K562 (cell line): ENCODE results near the gene FBXW10. TPM values are rescaled to one million over a fixed set of nuclear protein-coding genes. Genes with fewer than 3 reads are reported as not detected.
A peak's percentile ranks its signal among the peaks of the same experiment; 100 is the strongest.
"Not testable (repeated sequence)": the region's sequence is repeated elsewhere in the genome, so short reads cannot be mapped to it uniquely, and the experiment has no call there.

Experiments
- ATAC-seq: fragments of 200-7000 bp; cut with Tn5 transposase; 3 replicates; pipeline ENCODE4 v1.9.1; 2020; ENCODE audit warnings: moderate library complexity
- BruUV-seq: library from RNA; stranded (reverse); fragments of 400-500 nt; replicated peaks from 2 replicates; lab custom pipeline; 2021; lab: Mats Ljungman, UMichigan
- CTCF ChIA-PET: fragments of 300-600 bp; formaldehyde crosslinking; extraction: SDS; loops from one replicate; lab custom pipeline; 2021; ENCODE audit warnings: low intra/inter-chr PET ratio; lab: Yijun Ruan, JAX
- POLR2A ChIA-PET: fragments of 300-600, 350-650 bp; sonication (Branson Sonifier 250); formaldehyde crosslinking; extraction: SDS; loops from one replicate; lab custom pipeline; 2021; ENCODE audit warnings: antibody characterized with exemption, inconsistent platforms; lab: Yijun Ruan, JAX
- DNase-seq, 4 experiments: peaks; one replicate each; pipeline versions ENCODE4 v3.0.0 to v3.0.0-alpha.2; 2011 to 2018; ENCODE audit warnings: low spot score in 3 of 4, mixed read lengths in 3 of 4; ENCODE audit errors: extremely low read depth in 1 of 4
- FAIRE-seq: peaks from 2 replicates; lab custom pipeline; 2011; peaks lifted over from hg19 to GRCh38; lab: Jason Lieb, UNC
- H2AFZ ChIP-seq: 2 replicates; pipeline ENCODE4 v1.6.0; 2011; ENCODE audit warnings: low read depth, low read length, control low read depth, inconsistent platforms
- H3K27ac ChIP-seq: fragments of 200-600 bp; 3 replicates; pipeline ENCODE4 v1.8.0; 2011; ENCODE audit warnings: low read depth, mild to moderate bottlenecking, control low read depth, inconsistent platforms, low read length, moderate library complexity, mixed read lengths; ENCODE audit errors: extremely low read depth
- H3K27me3 ChIP-seq, 2 experiments: fragments of 300-600 bp in 1 of 2; 2 replicates in 1 of 2; 3 replicates in 1 of 2; pipeline versions ENCODE4 v1.6.0 to v1.8.0; 2011; ENCODE audit warnings: inconsistent platforms in 2 of 2, low read length in 2 of 2, mild to moderate bottlenecking in 1 of 2, mixed read lengths in 1 of 2, moderate library complexity in 1 of 2; ENCODE audit not compliant: control insufficient read depth in 2 of 2, insufficient read depth in 2 of 2
- H3K36me3 ChIP-seq: fragments of 300-600 bp; 3 replicates; pipeline ENCODE4 v1.8.0; 2011; ENCODE audit warnings: mild to moderate bottlenecking, low read length, inconsistent platforms; ENCODE audit not compliant: control insufficient read depth, insufficient read depth
- H3K4me1 ChIP-seq, 2 experiments: fragments of 200-600 bp in 1 of 2; replicated peaks in 1 of 2; 2 replicates in 1 of 2; 3 replicates in 1 of 2; pipeline versions ENCODE4 v1.5.1 to v1.8.0; 2011; ENCODE audit warnings: inconsistent platforms in 2 of 2, low read length in 2 of 2, mild to moderate bottlenecking in 1 of 2, mixed read lengths in 1 of 2, moderate library complexity in 1 of 2; ENCODE audit not compliant: control insufficient read depth in 2 of 2, insufficient read depth in 2 of 2
- H3K4me2 ChIP-seq: 2 replicates; pipeline ENCODE4 v1.6.1; 2011; ENCODE audit warnings: low read length, control low read depth, inconsistent platforms, mixed read lengths; ENCODE audit not compliant: insufficient read depth
- H3K4me3 ChIP-seq: fragments of 200-600 bp; sonication (generic), shearing (Covaris generic); 2 replicates; pipeline ENCODE4 v1.5.1; 2016; ENCODE audit warnings: control low read depth, inconsistent platforms
- H3K79me2 ChIP-seq: fragments of 200-600 bp; 3 replicates; pipeline ENCODE4 v1.8.0; 2011; ENCODE audit warnings: low read length, inconsistent platforms; ENCODE audit not compliant: control insufficient read depth, insufficient read depth
- H3K9ac ChIP-seq, 2 experiments: 2 replicates each; pipeline versions ENCODE4 v1.6.0 to v1.6.1; 2011; ENCODE audit warnings: low read depth in 2 of 2, low read length in 2 of 2, control low read depth in 1 of 2, inconsistent platforms in 1 of 2, mild to moderate bottlenecking in 1 of 2, mixed read lengths in 1 of 2; ENCODE audit not compliant: insufficient read depth in 1 of 2
- H3K9me1 ChIP-seq: one replicate; pipeline ENCODE4 v1.6.0; 2011; ENCODE audit warnings: inconsistent platforms, mild to moderate bottlenecking, low read length, moderate library complexity; ENCODE audit not compliant: control insufficient read depth, insufficient read depth
- H3K9me3 ChIP-seq: replicated peaks from 2 replicates; pipeline ENCODE4 v1.5.1; 2011; ENCODE audit warnings: low read depth, low read length, inconsistent platforms; ENCODE audit not compliant: control insufficient read depth, insufficient read depth
- H4K20me1 ChIP-seq: replicated peaks from 2 replicates; pipeline ENCODE4 v1.6.1; 2011; ENCODE audit warnings: low read length, inconsistent platforms, mixed read lengths; ENCODE audit not compliant: control insufficient read depth, insufficient read depth
- RAD21 ChIP-seq, 2 experiments: fragments of 250-450 bp in 1 of 2; fragments of 450-650 bp in 1 of 2; sonication (Bioruptor Pico) in 1 of 2; formaldehyde crosslinking in 1 of 2; IDR thresholded peaks in 1 of 2; conservative IDR thresholded peaks in 1 of 2; 2 replicates each; pipeline versions ENCODE4 v1.4.0 to v1.8.0; 2020 to 2022; ENCODE audit warnings: mild to moderate bottlenecking in 2 of 2, moderate library complexity in 1 of 2
- SMC3 ChIP-seq: conservative IDR thresholded peaks from 2 replicates; pipeline ENCODE4 v1.6.1; 2011; ENCODE audit warnings: low read depth, low read length, improper control_type of control experiment; ENCODE audit not compliant: insufficient read depth
- WGBS: fragments of 100-300 bp; shearing (Covaris generic); methylation state at CpG from one replicate; pipeline ENCODE4 v1.1.6; 2016; ENCODE audit warnings: low coverage, mixed read lengths; ENCODE audit not compliant: insufficient coverage; ENCODE audit errors: missing lambda C conversion rate; 5-methylcytosine and 5-hydroxymethylcytosine counted together
- in situ Hi-C: fragments of 300-500 bp; cut with MboI; formaldehyde crosslinking; loops from 4 replicates; pipeline ENCODE4 v1.15.0; 2018; ENCODE audit warnings: inconsistent platforms, mixed read lengths
- intact Hi-C: fragments of 100-400 bp; cut with micrococcal nuclease; formaldehyde crosslinking; loops from 2 replicates; pipeline ENCODE4 v1.14.2; 2022
- polyA plus RNA-seq, 8 experiments: library from polyadenylated mRNA; depleted of rRNA in 4 of 8; stranded (reverse) in 5 of 8; unstranded in 3 of 8; fragments of >200 nt; fragmentation: Nextera tagmentation in 2 of 8; fragmentation: Illumina TruSeq in 1 of 8; extraction: Ambion mirVana in 2 of 8; extraction: Trizol in 1 of 8; gene quantifications; 2 replicates each; pipeline versions ENCODE4 v1.2.1 to v1.2.3, GENCODE V29; 2011 to 2014; ENCODE audit warnings: inconsistent platforms in 1 of 8, missing spikeins in 1 of 8
- total RNA-seq, 7 experiments: library from RNA; depleted of rRNA in 6 of 7; stranded (reverse); fragments of >200 nt in 6 of 7; fragmentation: Illumina TruSeq in 2 of 7; extraction: Trizol in 2 of 7; gene quantifications; 2 replicates each; pipeline versions ENCODE4 v1.2.1 to v1.2.3, GENCODE V29; 2011 to 2021; ENCODE audit warnings: low replicate concordance in 1 of 7
- TF ChIP-seq, protein P1 (sequence below), 3 experiments: IDR thresholded peaks in 2 of 3; conservative IDR thresholded peaks in 1 of 3; 2 replicates each; pipeline ENCODE4 v1.5.1; 2011 to 2012; ENCODE audit warnings: low read length in 3 of 3, mild to moderate bottlenecking in 3 of 3, control low read depth in 2 of 3, improper control_type of control experiment in 1 of 3, inconsistent platforms in 1 of 3, low read depth in 1 of 3, mixed read lengths in 1 of 3, moderate library complexity in 1 of 3; ENCODE audit not compliant: insufficient read depth in 2 of 3

Gene FBXW10
- total and polyA plus RNA-seq, 9 of the 15 experiments (the other 6 are each of a cell fraction or from before 2014, with no cell fraction given): not detected

DNA sequence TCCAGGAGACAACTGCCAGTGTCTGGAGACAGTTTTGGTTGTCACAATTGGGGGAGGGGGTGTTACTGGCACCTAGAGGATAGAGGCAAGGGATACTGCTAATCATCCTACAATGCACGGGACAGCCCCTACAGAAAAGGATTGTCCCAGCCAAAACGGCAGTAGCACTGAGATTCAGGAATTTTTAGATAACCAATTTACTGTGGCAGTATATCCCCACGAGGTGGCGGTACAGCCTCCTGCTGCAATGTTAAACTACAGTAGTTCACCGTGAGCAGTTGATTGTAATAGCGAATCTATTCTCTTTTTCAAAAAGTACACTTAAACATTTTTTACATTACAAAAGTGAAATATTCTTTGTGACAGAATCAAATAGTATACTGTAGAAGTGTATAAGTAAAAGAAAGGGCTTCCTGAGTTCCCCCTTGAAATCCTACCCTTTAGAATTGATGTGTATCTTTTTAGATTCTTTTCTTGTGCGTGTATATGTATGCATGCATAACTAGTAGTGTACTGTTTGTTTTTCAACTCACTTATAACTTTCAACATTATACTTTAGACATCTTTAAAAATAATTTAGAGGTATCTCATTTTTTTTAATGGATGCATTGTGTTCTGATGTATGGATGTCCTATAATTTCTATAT, 31.4 kb upstream of the FBXW10 start:
- CTCF ChIA-PET, H2AFZ ChIP-seq, H3K79me2 ChIP-seq, H3K9me1 ChIP-seq, H4K20me1 ChIP-seq, H3K4me2 ChIP-seq, H3K36me3 ChIP-seq, intact Hi-C loops, H3K27ac ChIP-seq, H3K9ac ChIP-seq, BruUV-seq, in situ Hi-C loops, H3K4me1 ChIP-seq, H3K9me3 ChIP-seq, H3K27me3 ChIP-seq, H3K4me3 ChIP-seq, POLR2A ChIA-PET: not testable (repeated sequence)
- ATAC-seq: peak; percentile 65
- peak; percentile 88 for FAIRE-seq
- DNase-seq: peak in 1 of 4 experiments; percentile 56
- TF ChIP-seq SMC3: peak; percentile 27; the same call in 1 of the 2 replicates
- TF ChIP-seq, protein P1, sequence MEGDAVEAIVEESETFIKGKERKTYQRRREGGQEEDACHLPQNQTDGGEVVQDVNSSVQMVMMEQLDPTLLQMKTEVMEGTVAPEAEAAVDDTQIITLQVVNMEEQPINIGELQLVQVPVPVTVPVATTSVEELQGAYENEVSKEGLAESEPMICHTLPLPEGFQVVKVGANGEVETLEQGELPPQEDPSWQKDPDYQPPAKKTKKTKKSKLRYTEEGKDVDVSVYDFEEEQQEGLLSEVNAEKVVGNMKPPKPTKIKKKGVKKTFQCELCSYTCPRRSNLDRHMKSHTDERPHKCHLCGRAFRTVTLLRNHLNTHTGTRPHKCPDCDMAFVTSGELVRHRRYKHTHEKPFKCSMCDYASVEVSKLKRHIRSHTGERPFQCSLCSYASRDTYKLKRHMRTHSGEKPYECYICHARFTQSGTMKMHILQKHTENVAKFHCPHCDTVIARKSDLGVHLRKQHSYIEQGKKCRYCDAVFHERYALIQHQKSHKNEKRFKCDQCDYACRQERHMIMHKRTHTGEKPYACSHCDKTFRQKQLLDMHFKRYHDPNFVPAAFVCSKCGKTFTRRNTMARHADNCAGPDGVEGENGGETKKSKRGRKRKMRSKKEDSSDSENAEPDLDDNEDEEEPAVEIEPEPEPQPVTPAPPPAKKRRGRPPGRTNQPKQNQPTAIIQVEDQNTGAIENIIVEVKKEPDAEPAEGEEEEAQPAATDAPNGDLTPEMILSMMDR (IDR thresholded peaks at IDR 0.05 in 2 of 3, conservative IDR thresholded peaks at IDR 0.05 in 1 of 3; ENCODE audit: insufficient read depth in 2 of 3, low read depth in 1 of 3, low read length in 3 of 3): peak; percentile 19 to 38 (median 38); a peak in 3 of 6 replicates
- TF ChIP-seq RAD21 (CRISPR knock-in tag; conservative IDR thresholded peaks at IDR 0.05 in 1 of 2, IDR thresholded peaks at IDR 0.05 in 1 of 2): peak; percentile 15 to 51; a peak in 3 of 4 replicates
- 12% methylated on average over 6 of the region's 7 CpGs for WGBS

DNA sequence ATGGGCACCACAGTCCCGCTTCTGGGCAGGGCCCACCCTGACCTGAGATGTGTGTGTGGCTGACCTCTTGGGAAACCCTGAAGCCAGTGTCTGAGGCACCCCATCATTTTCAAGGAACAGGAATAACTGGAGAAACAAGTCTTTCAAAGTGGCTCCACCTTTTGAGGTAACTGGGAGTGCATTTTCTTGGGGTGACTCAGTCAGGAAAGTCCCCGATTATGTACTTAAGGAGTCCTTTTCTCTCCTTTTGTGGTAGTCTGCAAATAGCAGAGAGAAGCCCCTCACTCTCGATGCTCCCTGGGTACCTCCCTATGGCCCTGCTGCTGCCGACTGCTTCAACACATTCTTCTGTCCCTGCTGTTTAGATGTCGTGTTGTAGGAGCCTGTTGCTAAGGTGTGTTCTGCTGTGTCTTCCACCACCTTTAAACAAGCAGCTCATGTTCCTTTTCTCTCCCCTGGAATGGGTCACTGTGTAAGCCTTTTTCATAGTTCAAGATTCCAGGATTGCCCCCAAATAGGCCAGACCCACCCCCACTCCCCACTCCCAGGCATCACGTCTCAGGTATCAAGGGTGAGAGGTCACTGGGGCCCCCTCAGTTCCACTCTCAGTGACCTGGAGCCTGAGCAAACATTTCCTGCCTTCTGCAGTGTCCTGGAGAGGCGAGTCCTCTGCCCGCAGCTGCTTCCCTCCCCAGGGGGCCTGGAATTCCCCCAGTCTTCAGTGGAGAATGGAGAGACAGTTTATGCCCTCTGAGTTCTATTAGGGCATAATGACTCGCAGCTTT, 25.0 kb upstream of the FBXW10 start:
- WGBS: 15% methylated on average over 5 of the region's 9 CpGs

More for the DNA sequence above, 25.0 kb upstream of the FBXW10 start:
- ATAC-seq, in situ Hi-C loops, BruUV-seq, H3K4me2 ChIP-seq, H3K27me3 ChIP-seq, H4K20me1 ChIP-seq, POLR2A ChIA-PET, H3K9me3 ChIP-seq, H3K9me1 ChIP-seq, FAIRE-seq, H3K27ac ChIP-seq, H3K4me3 ChIP-seq, H3K79me2 ChIP-seq, DNase-seq, H3K9ac ChIP-seq, H2AFZ ChIP-seq, H3K36me3 ChIP-seq, H3K4me1 ChIP-seq, intact Hi-C loops, CTCF ChIA-PET: not testable (repeated sequence)
